Natural killer cell treated with Interleukin-12 subunit alpha and Interleukin-12 subunit beta and Interleukin-15 and Interleukin-18, amount 100 ng/mL, for 72 hours (primary cell): Measurements from ENCODE around the gene WNK1. TPM values are rescaled to one million over a fixed set of nuclear protein-coding genes. Genes with fewer than 3 reads are reported as not detected.

ENCODE experiments used
- ATAC-seq, 2 donors: fragments of 150-1000 bp; cut with Tn5 transposase in 1 of 2; sonication (Bioruptor Pico), chemical (Tn5 transposase) in 1 of 2; 2 replicates each; pipeline ENCODE4 v1.10.0; 2021
- DNase-seq: peaks from one replicate; pipeline ENCODE4 v3.0.0; 2022; ENCODE audit warnings: low spot score
- H3K27ac Mint-ChIP-seq, 2 donors: 1 replicate in 1 of 2; 2 replicates in 1 of 2; pipeline ENCODE4 v1.8.0; 2022; ENCODE audit warnings: mixed read lengths in 2 of 2, mild to moderate bottlenecking in 1 of 2, moderate library complexity in 1 of 2
- H3K27me3 Mint-ChIP-seq, 2 donors: 1 replicate in 1 of 2; 2 replicates in 1 of 2; pipeline ENCODE4 v1.8.0; 2022; ENCODE audit warnings: mixed read lengths in 2 of 2
- H3K36me3 Mint-ChIP-seq: one replicate; pipeline ENCODE4 v1.8.0; 2022; ENCODE audit warnings: mixed read lengths
- H3K4me1 Mint-ChIP-seq, 2 donors: 1 replicate in 1 of 2; 2 replicates in 1 of 2; pipeline ENCODE4 v1.8.0; 2022; ENCODE audit warnings: low read depth in 2 of 2, mixed read lengths in 2 of 2, mild to moderate bottlenecking in 1 of 2
- H3K4me3 Mint-ChIP-seq: one replicate; pipeline ENCODE4 v1.8.0; 2022; ENCODE audit warnings: mixed read lengths
- H3K9me3 Mint-ChIP-seq: 2 replicates; pipeline ENCODE4 v1.8.0; 2022; ENCODE audit warnings: mixed read lengths
- total RNA-seq, 2 donors: library from RNA; stranded (reverse); gene quantifications; one replicate each; pipeline ENCODE4 v1.2.3, GENCODE V29; 2022

The WNK1 gene
- total RNA-seq, 2 donors from 2014 or later = 152 to 269 TPM

GRCh38 chr12:894226-894625, 141.8 kb downstream of the WNK1 start:
- DNase-seq (no peak), ATAC-seq (no peak)
- H3K9me3 Mint-ChIP-seq = no peaks in the 10 kb centered on the region
- H3K4me3 Mint-ChIP-seq = no peak overlapping the region
- peaks cover 18% of the 10 kb centered on the region for H3K36me3 Mint-ChIP-seq
- H3K27me3 Mint-ChIP-seq = no peaks in the 10 kb centered on the region
- no peaks in the 10 kb centered on the region for H3K4me1 Mint-ChIP-seq
- H3K27ac Mint-ChIP-seq = no peak overlapping the region

- Mint-ChIP-seq H3K27me3 (no peaks in the 10 kb centered on the region), H3K4me3 (no peak overlapping the region), H3K27ac (no peak overlapping the region), H3K36me3 (peaks cover 18% of the 10 kb centered on the region), H3K9me3 (no peaks in the 10 kb centered on the region), H3K4me1 (no peaks in the 10 kb centered on the region)
- DNase-seq (no peak), ATAC-seq (no peak)
These were observed 143.7 kb downstream of the WNK1 start for GRCh38 chr12:896031-896430.

DNA sequence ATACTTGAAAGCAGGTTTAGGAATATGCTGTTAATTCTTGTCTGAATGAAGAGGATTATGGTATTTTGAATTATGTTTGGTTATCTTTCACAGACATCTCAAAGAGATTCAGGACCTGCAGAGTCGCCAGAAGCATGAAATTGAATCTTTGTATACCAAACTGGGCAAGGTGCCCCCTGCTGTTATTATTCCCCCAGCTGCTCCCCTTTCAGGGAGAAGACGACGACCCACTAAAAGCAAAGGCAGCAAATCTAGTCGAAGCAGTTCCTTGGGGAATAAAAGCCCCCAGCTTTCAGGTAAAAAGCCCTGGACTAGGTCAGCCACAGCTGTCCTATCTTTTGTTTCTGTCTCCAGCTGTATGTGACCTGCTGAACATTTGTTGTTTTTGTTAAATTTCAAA, 145.0 kb downstream of the WNK1 start:
- DNase-seq (no peak), ATAC-seq (no peak)
- Mint-ChIP-seq H3K4me1 (no peaks in the 10 kb centered on the region), H3K27me3 (no peaks in the 10 kb centered on the region), H3K9me3 (no peaks in the 10 kb centered on the region), H3K4me3 (no peak overlapping the region), H3K36me3 (peaks cover 27% of the 10 kb centered on the region), H3K27ac (no peak overlapping the region)

- H3K27me3 Mint-ChIP-seq = no peaks in the 10 kb centered on the region
- H3K27ac Mint-ChIP-seq = no peak overlapping the region
- no peak for ATAC-seq
These were observed 150.2 kb downstream of the WNK1 start for GRCh38 chr12:902581-902980.

DNA sequence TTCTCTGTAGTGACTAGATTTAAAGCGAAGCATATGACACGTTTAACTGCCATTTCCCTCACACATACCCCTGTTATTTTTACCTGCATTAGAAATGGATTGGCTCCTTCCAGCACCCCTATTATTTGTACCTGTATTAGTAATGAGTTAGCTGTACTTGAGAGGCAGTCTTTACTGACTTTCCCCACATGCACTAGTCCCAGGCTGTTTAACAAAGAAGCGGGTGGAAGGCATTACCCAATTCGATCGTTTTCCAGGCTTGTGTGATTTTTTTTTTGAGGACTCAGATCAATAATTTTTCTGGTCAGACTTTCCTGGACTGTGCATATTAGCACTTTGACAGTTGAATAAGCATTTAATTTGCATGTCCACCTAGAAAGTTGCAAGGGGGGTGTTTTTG, 150.7 kb downstream of the WNK1 start:
- Mint-ChIP-seq H3K36me3 (peaks cover 36% of the 10 kb centered on the region), H3K27me3 (no peaks in the 10 kb centered on the region), H3K4me1 (peaks cover 18 to 23% of the 10 kb centered on the region in 2 donors), H3K27ac (no peak overlapping the region), H3K4me3 (no peak overlapping the region), H3K9me3 (no peaks in the 10 kb centered on the region)
- no peak for DNase-seq
- no peak for ATAC-seq

More at GRCh38 chr12:902581-902980, 150.2 kb downstream of the WNK1 start:
- Mint-ChIP-seq H3K9me3 (no peaks in the 10 kb centered on the region), H3K36me3 (peaks cover 36% of the 10 kb centered on the region), H3K4me1 (peaks cover 18 to 23% of the 10 kb centered on the region in 2 donors), H3K4me3 (no peak overlapping the region)
- no peak for DNase-seq

- ATAC-seq = no peak
- H3K9me3 Mint-ChIP-seq = no peaks in the 10 kb centered on the region
These were observed 151.6 kb downstream of the WNK1 start for GRCh38 chr12:904010-904414.

DNA sequence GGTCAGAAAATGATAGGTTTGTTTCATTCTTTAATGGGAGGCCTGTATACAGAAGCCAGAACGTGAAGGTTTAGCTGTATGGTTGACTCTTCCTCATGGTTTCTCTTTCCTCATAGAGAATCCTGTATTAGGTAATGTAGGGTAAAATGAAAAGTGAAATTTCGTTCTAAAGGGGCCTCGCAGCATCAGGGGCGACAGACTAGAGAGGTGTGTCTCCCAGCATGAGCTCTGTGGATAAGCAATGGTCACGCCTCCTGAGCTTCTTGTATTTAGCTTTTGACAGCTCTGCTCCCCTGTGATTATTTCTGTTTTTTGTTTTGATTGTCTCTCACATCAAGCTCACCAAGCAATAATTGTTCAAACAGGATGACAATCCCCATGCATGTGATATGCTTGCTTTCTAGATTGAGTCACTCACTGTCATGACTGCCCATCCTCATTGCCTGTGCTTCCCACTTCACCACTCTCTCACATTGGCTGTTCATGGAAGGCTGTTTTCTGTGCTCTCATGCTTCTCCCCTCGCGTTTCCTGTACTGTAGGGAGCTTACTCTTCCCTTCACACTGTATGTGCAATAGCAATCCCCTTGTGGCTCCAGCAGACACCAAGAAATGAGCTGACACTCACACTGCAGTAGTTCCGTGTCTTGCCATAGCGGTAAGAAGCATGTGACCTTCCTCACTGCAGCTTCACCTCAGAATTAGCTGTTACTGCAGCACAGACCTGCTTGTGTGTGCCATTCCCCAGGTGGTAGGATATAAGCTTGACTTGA, 153.1 kb downstream of the WNK1 start:
- H3K4me3 Mint-ChIP-seq = peak overlapping the region; percentile 13
- peak overlapping the region; percentile 35 to 41 for H3K27ac Mint-ChIP-seq
- H3K36me3 Mint-ChIP-seq = peaks cover 42% of the 10 kb centered on the region
- H3K27me3 Mint-ChIP-seq = no peaks in the 10 kb centered on the region
- no peak for DNase-seq
- peak; percentile 66 to 67 for ATAC-seq
- peaks cover 22 to 27% of the 10 kb centered on the region in 2 donors for H3K4me1 Mint-ChIP-seq
- no peaks in the 10 kb centered on the region for H3K9me3 Mint-ChIP-seq

More at GRCh38 chr12:904010-904414, 151.6 kb downstream of the WNK1 start:
- peaks cover 40% of the 10 kb centered on the region for H3K36me3 Mint-ChIP-seq
- no peak for DNase-seq
- H3K4me1 Mint-ChIP-seq = peaks cover 18 to 23% of the 10 kb centered on the region in 2 donors
- H3K27ac Mint-ChIP-seq = peak overlapping the region; percentile 2 to 41
- no peaks in the 10 kb centered on the region for H3K27me3 Mint-ChIP-seq
- H3K4me3 Mint-ChIP-seq = no peak overlapping the region

GRCh38 chr12:906062-906585, 153.7 kb downstream of the WNK1 start:
- no peak overlapping the region for H3K4me3 Mint-ChIP-seq
- no peaks in the 10 kb centered on the region for H3K27me3 Mint-ChIP-seq
- peaks cover 22 to 27% of the 10 kb centered on the region in 2 donors for H3K4me1 Mint-ChIP-seq
- peak overlapping the region; percentile 35 to 41 for H3K27ac Mint-ChIP-seq
- ATAC-seq = no peak
- H3K36me3 Mint-ChIP-seq = peaks cover 45% of the 10 kb centered on the region
- H3K9me3 Mint-ChIP-seq = no peaks in the 10 kb centered on the region
- DNase-seq = no peak

DNA sequence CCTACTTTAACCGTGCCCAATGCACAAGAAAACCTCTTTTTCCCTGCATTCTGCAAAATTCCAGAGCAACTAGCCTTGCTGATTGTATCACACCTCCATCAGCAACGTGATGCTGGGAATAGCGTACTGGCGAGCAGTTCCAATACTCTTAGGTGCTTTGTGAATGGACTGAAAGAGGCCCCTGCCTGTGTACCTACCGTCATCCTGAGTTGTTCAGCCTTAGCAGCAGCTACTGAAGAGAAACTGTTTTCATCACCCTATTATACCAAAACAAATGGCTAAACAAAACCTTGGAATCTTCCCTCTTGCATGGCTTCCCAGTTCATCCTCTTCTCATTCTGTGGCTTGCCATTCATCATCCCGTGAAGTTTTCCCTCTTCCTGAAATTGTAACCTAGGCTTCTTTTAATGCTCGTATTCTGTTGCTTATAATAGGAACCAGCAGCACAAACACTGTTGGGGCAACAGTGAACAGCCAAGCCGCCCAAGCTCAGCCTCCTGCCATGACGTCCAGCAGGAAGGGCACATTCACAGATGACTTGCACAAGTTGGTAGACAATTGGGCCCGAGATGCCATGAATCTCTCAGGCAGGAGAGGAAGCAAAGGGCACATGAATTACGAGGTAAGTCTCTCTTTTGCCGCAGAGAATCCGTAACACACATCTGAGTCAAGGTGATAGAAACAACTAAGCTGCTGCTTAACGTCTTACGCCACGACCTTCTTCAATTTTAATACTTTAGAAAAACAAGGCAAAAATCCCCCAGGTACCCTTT, 155.2 kb downstream of the WNK1 start:
- Mint-ChIP-seq H3K4me3 (no peak overlapping the region), H3K4me1 (peaks cover 22 to 27% of the 10 kb centered on the region in 2 donors), H3K36me3 (peaks cover 34% of the 10 kb centered on the region), H3K27me3 (no peaks in the 10 kb centered on the region), H3K9me3 (no peaks in the 10 kb centered on the region), H3K27ac (no peak overlapping the region)
- DNase-seq (no peak), ATAC-seq (no peak)

- Mint-ChIP-seq H3K9me3 (no peaks in the 10 kb centered on the region), H3K4me1 (peaks cover 22 to 26% of the 10 kb centered on the region in 2 donors), H3K27me3 (no peaks in the 10 kb centered on the region), H3K36me3 (peaks cover 26% of the 10 kb centered on the region), H3K4me3 (no peak overlapping the region), H3K27ac (no peak overlapping the region)
- DNase-seq (no peak), ATAC-seq (no peak)
These were observed 157.5 kb downstream of the WNK1 start for GRCh38 chr12:909861-910260.

- Mint-ChIP-seq H3K27me3 (no peaks in the 10 kb centered on the region), H3K4me3 (no peak overlapping the region), H3K4me1 (peaks cover 25 to 26% of the 10 kb centered on the region in 2 donors), H3K9me3 (no peaks in the 10 kb centered on the region), H3K27ac (no peak overlapping the region), H3K36me3 (peaks cover 26% of the 10 kb centered on the region)
- ATAC-seq (no peak), DNase-seq (no peak)
These were observed 158.0 kb downstream of the WNK1 start for GRCh38 chr12:910416-910815.

DNA sequence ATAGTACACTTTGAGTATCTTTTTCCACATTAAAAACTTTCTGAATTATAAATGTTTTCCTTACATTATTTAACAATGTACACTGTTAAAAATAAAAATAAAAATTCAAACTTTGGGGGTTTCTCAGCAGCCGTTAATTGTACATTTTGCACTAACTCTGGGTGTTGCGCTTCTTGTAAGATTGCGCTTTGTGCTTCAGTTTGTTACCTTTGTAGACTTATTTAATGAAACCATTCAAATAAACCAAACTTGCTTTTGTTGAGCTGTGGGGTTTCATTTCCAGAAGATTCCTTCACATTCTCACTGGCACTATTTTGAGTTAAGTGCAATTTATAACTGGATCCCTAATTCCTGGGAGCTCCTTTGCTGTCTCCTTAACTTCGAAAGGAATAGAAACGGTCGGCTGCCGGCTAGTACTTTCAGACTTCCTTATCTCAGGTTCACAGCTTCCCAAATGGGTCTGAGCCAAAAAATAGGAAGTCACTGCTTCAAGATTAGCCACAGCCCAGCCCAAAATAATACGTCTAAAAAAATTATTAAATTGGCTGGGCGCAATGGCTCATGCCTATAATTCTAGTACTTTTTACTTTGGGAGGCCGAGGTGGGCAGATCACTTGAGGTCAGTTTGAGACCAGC, 158.9 kb downstream of the WNK1 start:
- no peak for ATAC-seq
- Mint-ChIP-seq H3K27me3 (no peaks in the 10 kb centered on the region), H3K27ac (peak overlapping the region in 1 of 2 donors; percentile 16), H3K36me3 (peaks cover 22% of the 10 kb centered on the region), H3K9me3 (no peaks in the 10 kb centered on the region), H3K4me1 (peaks cover 19 to 21% of the 10 kb centered on the region in 2 donors), H3K4me3 (no peak overlapping the region)
- DNase-seq = no peak

DNA sequence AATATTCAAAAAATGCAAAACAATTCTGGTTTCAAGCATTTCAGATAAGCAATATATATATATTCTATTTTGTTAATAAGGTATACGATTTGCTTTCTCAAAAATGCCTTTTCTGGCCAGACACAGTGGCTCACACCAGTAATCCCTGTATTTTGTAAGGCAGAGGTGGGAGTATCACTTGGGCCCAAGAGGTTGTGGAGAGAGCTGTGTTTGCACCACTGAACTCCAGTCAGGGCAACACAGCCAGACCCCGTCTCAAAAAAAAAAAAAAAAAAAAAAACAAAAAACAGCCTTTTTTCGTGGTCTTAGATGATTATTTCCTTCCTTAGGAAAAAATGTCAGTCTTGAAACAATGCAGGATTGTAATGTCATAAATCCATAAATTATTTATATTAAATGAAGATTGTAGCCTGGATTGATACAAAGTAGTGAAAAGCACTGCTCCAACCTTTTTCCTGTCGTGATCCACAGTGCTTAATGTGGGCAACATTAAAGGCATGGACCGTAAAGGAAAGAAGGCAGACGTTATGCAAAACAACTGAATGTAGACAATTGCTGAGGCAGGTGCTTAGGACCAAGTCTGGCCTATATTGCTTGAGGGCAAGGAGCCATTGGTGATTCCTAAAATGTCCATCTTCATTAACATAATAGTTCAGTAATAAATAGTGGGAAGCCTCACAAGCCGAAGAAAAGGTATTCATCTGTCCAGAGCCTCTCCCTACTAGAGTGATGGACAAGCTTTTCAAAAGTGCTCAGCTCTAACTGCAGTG, 160.3 kb downstream of the WNK1 start:
- Mint-ChIP-seq H3K4me1 (peaks cover 21 to 26% of the 10 kb centered on the region in 2 donors), H3K4me3 (no peak overlapping the region), H3K27me3 (no peaks in the 10 kb centered on the region), H3K36me3 (peaks cover 23% of the 10 kb centered on the region), H3K9me3 (no peaks in the 10 kb centered on the region), H3K27ac (no peak overlapping the region)
- ATAC-seq (no peak), DNase-seq (no peak)
